NCI-H1436 (cell line): ENCODE data around the gene CCM2.

Experiments used
- DNase-seq: peaks from one replicate; lab custom pipeline; 2025; lab: John Stamatoyannopoulos, UW

The CCM2 gene

DNA sequence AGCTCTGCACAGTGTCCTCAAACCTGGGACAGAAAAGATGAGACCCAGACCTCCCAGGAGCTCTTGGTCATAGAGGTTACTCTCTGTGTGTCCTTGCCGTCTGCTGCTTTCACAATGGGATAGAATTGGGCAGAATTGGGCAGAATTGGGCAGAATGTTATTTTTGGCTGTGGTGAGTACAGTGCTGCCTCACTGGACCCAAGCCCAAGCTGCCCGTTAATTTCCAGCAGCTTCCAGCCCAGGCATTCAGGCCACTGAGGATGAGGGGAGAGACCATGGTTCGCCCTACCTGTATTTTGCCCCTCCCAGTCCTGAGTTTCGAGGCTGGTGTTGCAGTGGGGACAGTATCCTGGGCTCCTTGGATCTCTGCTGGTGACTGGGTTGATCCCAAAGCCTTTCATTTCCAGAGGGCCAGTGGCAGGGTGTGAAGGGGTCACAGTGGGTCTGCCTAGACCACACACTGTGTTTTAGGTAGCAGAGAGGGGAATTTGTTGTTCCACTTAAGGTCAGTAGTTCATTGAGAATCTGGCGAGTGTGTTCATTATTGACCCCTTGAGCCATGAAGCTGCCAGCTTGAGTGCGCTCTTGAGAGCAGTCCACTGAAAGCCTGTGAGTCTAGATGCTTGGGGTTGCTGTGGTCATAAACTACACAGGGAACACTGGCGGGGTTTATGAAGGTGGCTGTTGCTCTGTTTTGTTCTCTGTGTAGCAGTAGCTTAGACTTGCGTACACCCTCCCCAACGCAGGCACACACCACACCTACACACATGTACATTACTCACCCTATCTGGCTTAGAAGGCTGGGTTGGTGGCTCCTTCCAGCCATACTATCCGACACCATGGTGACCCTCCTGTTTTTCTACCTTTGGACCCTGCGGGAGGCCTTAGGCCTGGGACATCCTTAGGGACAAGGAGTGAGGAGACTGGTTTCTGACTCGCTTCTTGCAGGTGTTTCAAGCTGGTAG, 65.3 kb downstream of the CCM2 start:
- DNase-seq, result no peak

DNA sequence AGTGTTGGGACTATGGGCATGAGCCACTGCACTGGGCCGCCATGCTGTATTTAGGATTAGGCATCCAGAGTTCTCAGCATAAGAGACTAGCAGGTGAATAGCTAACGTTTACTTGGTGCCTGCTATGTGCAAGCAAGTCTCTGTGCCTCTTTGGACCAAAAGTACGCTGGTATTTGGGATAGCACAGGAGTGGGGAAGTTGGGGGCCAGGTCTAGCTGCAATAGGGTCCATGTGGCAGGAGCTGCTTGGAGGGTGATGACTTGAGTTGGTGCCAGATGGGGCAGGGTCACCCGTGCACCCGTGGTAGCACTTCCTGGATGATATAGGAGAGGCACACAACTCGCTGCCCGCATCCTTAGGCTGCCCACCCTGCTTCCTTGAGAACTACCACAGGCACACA, 66.4 kb downstream of the CCM2 start:
- no peak for DNase-seq

GRCh38 chr7:45067582-45067981, 67.6 kb downstream of the CCM2 start:
- no peak for DNase-seq

DNA sequence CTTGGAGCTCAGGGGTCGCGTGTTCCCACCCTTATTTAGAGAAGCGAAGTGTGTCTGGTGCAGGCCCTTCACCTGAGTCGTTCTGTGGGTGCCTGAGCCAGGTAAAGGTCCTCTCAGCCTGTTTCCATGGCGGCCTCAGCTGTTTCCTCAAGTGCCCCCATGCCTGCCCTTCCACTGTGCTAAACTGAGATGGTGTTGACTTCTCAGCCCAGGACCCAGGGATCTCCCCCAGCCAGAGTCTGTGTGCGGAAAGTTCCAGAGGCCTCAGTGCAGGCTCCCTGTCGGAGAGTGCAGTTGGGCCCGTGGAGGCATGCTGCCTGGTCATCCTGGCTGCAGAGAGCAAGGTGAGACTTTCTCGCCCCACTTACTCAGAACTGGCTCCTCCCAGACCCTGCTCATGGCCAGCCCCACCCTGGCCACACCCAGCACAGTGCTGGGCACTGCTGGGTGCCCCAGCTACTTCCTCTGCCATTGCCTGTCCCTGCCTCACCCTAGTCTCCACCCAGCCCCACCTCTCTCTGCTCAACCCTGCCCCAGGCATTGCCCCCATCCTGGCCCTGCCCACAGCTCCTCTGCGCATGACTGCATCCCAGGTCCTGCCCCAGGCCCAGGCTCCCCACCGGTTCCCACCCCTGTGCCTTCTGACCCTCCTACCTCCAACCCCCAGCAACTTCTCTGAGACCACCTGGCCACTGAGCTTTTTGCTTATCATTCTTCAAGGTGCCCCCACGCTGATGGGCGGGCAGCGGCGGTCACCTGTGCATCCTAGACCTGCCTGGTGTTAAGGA, 68.4 kb downstream of the CCM2 start:
- DNase-seq, result no peak

GRCh38 chr7:45069444-45070253, 69.6 kb downstream of the CCM2 start:
- DNase-seq, result no peak

GRCh38 chr7:45070254-45070642, 70.2 kb downstream of the CCM2 start:
- DNase-seq, result no peak

- no peak for DNase-seq
Observed at GRCh38 chr7:45071528-45071927, 71.5 kb downstream of the CCM2 start.

DNA sequence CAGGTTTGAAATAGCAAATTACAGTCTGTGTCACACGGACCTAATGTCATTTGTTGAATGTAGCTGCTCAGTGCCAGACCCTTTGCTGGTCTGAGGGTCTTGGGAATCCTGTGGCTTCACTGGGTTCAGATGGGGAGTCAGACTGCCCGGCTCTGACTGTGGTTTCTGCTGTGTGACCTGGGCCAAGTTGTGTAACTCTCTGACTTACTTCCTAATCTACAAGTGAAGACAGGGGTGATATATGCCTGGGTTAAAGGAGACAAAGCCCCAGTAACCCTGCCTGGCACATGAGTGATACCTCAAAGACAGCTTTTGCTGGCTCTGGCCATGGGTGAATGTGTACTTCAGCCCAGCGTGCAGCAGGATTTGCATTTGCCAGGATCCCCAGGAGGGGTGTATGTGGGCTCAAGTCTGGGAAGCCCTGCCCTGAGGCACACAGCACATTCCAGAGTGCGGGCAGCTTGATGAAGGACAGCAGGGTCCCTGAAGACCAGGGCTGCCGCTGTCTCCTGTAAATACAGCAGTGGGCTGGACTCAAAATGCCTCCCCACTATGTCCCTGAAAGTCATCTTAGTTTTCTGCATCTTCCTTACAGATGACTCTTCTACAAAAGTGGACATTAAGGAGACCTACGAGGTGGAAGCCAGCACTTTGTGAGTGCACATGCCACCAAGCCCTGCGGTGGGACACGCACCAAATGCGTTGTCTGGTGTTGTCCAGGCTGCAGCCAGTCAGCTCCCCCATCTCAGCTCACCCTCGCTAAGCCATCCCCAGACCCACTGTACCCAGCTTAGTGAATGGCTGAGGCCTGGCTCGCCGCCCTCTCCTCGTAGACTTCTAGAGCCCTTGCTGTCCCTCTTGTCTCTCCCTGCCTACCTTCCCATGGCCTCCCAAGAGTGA, 72.4 kb downstream of the CCM2 start:
- no peak for DNase-seq

DNA sequence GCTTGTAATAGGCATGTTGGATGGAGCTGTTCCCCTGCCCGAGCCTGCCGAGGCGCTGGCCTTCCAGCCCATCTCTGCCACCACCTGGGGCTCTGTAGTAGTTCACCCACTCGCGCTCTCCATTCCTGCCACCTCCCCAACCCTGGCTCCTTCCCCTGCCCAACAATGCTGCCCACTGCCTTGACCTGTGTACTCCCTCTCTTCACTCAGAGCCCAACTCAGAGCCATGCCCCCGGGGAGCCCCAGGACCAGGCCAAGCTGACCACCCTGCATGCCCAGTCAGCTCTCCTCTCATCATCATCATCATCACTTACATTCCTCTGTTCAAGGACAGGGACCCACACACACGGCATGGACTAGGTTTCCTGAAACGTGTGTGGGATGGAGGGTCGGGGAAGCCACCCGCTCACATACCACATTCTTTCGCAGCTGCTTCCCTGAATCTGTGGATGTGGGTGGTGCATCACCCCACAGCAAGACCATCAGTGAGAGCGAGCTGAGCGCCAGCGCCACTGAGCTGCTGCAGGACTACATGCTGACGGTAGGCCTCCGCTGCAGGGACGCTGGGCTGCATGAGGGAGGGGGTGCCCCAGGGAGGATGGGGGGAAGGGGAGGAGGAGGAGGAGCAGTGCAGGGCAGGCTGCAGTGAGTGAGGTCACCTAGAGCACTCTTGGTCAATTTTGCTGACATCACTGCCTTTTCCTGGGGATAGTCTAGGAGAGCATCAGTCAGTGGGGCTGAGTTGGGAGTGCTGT, 73.2 kb downstream of the CCM2 start:
- DNase-seq, result no peak

GRCh38 chr7:45073786-45074527, 74.0 kb downstream of the CCM2 start:
- DNase-seq, result no peak

- no peak for DNase-seq
Observed at GRCh38 chr7:45074528-45075354, 74.7 kb downstream of the CCM2 start.

GRCh38 chr7:45075355-45075644, 75.3 kb downstream of the CCM2 start:
- DNase-seq, result no peak

DNA sequence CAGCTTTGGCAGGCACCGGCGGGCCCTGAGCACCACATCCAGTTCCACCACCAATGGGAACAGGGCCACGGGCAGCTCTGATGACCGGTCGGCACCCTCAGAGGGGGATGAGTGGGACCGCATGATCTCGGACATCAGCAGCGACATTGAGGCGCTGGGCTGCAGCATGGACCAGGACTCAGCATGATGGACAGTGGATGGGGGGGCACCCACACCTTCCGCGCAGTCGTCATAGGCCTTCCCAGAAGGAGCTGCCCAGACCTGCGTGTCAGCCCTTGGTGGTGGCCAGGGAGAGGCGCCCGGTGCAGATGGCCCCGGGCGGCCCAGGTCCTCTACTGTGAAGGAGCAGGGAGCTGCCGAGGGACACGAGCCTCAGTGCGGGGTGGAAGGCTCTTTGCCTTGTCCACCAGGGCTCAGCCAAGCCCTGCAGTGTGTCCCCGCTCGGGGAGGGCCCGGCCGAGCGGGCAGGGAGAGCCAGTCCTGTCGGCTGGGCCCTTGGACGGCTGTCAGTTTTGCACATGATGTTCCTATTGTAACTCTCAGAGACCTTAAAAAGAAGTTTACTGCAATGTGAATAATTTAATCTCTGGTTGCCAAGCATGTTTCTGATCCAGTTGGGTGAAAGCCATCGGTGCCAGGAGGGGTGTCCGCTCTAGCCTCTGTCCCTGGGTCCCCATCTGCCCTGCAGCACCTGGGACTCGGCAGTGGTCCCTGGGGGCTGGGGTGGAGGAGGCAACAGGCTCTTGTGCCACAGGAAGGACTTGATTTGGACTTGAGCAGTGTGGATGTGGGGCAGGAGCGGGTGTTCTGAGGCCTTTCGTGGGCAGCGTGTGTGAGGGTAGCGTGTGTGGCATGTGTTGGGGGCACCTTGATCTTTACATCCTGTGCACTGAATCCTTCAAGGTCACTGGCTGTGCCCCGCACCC, 76.1 kb downstream of the CCM2 start:
- no peak for DNase-seq

GRCh38 chr7:45076946-45077345, 76.9 kb downstream of the CCM2 start:
- DNase-seq, result no peak

DNA sequence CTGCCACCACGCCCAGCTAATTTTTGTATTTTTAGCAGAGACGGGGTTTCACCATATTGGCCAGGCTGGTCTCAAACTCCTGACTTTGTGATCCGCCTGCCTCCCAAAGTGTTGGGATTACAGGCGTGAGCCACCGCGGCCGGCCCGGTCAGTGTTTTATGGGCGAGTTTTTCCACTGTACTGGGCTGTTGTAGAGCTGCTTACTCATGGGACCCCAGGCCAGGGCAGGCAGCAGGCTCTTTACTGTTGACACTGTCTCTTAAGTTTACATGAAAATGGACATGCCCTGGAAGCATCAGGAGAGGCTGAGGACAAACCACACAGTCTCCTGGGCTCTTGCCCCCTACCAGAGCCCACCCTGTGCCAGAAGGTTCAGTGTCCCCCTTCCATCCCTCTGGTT, 77.6 kb downstream of the CCM2 start:
- no peak for DNase-seq

GRCh38 chr7:45078125-45078681, 78.2 kb downstream of the CCM2 start:
- no peak for DNase-seq

DNA sequence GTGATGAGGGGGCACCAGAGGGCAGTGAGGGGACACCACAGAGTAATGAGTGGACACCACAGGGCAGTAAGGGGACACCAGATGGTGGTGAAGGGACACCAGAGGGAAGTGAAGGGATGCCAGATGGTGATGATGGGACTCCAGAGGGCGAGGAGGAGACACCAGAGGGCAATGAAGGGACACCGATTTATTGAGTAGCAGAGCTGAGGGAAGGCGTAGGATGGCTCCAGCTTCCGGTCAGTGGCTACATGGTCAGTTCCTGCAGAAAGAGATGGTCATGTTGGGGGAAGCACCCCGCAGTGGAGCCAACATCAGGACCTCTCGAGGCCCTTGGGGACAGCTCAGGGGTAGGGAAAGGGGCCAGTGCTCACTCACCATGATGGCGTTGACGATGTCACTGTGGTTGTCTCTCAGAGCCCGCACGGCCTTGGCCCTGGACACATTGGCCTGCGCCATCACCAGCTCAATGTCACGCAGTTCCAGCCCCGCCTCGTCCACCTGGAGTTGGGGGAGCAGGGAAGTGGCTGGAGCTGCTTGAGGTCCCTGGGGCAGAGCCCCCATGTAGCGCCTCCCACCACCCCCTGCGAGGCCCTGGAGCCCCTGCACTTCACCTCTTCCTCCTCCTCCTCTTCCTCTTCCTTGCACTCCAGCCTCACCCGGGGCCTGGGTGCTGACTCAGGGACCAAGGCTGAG, 80.4 kb downstream of the CCM2 start:
- no peak for DNase-seq
